Dermis blood vessel endothelial cell (primary cell): ENCODE measurements around the gene C1orf116. TPM values are rescaled to one million over a fixed set of nuclear protein-coding genes. Genes with fewer than 3 reads are reported as not detected.

Source experiments
- DNase-seq: peaks from one replicate; pipeline ENCODE4 v3.0.0; 2010
- total RNA-seq: library from RNA; depleted of rRNA; stranded (reverse); fragments of >200 nt; gene quantifications from 2 replicates; pipeline ENCODE4 v1.2.3, GENCODE V29; 2014

C1orf116 gene
- total RNA-seq, 1 donor from 2014 or later, result 0.17 TPM

DNA sequence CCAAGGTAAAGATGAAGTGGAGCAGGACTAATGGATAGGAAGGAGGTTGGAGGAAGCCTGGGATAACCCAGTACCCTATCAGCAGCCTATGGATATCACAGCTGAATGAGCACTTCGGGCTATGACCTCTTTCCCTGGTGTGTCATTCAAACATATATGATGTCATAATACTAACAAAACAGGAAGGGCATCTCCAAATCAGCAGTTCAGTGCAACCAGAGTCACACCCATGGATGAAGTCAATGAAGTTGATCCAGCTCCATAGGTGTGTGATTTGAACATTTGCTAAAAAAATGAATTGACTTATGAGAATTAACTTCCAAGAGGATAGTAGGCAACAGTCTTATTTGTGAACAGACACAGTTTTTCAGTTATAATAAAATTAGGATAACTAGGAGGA, 1.7 kb upstream of the C1orf116 start:
- DNase-seq, result no peak

DNA sequence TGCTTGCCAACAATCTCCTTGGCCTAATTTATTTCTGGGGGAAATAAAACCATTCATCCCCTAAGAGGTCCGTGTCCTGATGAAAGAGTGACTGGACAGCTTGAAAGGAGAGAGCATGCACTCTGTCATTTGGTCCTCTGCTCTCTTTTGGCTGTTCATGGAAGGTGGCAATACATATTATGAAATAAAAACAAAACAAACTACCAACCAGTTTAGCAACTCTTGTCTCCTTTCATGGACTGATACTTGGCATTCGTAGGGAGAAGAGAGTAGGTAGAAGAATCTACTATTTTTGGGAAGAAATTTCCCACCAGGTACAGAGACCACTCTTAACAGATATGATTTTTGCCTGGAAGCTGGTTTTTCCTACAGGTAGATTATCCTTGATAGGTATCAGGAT, 746 bp upstream of the C1orf116 start:
- DNase-seq, result no peak

- DNase-seq, result no peak
Observed at GRCh38 chr1:207031632-207032264, 808 bp downstream of the C1orf116 start.

DNA sequence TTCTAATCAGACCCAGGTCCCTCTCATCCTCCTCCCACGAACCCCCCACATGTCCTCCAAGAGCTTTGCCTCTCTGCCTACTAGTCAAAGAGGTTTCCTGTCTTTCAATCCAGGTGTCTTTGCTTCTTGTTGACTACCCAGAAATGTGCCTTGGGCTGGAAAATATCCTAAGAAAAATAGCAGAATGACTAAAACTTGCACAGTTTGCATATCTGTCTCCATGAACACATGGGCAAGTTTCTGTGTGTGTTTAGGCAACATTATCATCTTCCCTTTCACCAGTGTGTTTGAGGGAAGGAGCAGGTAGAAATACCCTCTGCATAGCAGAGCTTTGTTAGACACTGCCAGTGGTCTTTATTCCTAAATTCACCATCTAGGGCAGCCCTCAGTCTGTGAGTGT, 1.5 kb downstream of the C1orf116 start:
- DNase-seq, result no peak

GRCh38 chr1:207030522-207031009, 2.0 kb downstream of the C1orf116 start:
- no peak for DNase-seq

DNA sequence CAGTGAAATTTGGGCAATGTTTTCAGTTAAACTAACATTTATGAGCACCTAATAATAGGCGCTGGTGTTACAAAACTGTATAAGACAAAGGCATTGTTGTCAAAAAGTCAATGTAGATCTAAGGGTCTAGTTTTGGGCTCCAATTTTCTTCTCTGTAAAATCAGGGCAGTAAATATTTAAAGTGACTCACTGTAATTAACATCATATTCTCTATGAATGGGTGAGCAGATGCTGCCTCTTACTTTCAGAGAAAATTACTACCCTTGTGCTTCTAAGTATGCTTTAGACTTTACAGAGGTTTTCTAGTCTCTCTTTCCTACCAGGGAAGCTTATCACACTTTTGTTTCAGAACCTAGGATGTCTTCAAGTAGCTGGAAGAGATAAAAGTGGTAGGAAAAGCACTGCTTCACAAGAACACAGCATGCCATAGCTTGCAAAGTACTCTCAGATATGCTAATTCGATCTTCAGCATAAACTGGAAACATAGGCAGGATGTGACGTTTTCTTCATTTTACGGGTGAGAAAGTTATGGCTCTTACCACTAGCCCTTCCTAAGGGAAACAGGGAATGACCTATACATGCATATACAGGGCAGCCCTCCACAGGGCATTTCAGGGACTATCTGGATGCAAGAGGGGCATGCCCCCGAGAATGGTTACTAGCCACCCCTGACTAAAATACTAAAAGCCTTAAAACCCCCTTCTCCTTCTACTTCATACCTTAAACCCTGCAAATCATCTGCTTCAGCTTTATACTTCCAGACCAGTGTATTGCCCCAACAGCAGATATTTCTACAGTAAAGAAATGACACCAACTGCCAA, 2.6 kb downstream of the C1orf116 start:
- no peak for DNase-seq

GRCh38 chr1:207028884-207029650, 3.5 kb downstream of the C1orf116 start:
- DNase-seq, result no peak

- no peak for DNase-seq
Observed at GRCh38 chr1:207027921-207028320, 4.6 kb downstream of the C1orf116 start.

DNA sequence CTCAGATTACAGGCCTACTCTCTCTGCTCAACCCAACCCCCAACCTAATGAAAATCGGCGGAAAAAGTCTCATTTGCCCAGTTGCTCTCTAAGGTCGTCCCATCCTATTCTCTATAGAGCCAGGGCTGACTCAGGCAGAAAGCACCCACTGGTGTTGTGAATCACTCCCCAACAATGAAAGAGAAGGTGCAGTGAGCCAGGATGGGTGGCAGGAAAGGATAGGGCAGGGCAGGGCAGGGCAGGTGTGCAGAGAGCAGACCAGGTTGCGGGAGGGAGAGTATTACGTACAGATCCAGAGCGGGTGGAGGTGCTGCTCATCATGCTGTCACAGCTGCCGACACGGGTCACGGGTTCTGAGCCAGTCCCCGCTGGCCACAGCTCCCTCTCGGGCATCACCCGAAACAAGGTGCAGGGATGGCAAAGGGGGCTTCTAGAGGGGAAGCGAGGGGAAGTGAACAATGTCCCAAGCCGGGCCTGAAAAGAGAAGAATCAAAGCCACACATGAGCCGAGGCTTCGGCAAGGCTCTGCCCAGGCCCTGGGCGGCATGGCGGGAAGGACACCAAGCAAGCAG, 5.3 kb downstream of the C1orf116 start:
- no peak for DNase-seq

DNA sequence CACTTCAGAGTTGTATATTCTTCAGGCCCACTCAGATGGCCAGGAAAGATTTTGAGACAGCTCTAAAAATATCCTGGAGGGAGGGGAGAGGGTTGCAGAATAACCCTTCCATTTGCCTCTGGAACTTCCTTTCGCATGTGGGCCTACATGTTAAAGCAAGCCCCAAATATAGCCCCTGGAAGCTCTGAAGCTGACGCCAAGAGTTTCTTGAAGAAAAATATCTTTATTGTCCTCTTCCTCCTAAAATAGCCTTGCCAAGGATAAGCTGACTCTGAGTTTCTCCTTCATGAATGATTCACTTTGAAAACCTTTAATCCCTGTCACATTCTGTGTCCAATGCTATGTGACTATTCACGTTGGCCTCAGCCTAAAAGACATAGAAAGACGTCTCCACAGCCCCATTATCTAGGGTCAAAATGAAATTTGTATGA, 6.4 kb downstream of the C1orf116 start:
- no peak for DNase-seq

DNA sequence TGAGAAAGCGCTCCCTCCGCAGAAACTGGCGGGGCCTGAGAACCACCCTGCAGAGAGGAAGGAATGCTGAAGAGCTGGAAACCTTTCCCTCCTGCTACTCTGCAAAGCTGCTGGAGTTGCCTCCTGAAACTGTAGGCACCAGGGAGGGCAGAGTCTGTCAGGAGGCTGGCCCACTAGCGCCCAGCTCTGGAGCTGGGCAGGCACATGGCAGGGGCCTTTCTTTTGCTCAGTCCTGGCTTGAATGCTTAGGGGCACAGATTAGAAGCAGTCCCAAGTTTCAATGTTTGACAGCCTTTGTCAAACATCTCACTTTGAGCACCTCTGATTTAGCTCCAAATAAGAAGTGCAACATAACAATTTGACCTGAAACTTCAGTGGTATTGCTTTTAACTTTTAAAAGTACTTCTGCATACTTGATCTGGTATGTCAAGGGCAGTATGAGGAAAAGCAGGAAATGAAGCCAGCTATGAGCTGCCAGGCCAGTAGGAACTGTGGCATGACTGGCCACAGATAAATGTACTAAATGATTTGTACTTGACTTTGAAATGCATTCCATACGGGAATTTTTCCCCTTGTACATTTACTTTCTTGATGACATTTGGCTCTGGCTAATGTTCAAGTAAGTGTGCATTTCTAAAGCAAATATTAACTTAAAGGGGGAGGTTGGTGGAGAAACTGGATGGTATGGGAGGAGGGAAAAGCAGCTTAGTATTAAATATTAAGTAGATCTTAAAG, 7.2 kb downstream of the C1orf116 start:
- DNase-seq, result no peak

GRCh38 chr1:207024202-207025145, 8.1 kb downstream of the C1orf116 start:
- DNase-seq, result no peak

DNA sequence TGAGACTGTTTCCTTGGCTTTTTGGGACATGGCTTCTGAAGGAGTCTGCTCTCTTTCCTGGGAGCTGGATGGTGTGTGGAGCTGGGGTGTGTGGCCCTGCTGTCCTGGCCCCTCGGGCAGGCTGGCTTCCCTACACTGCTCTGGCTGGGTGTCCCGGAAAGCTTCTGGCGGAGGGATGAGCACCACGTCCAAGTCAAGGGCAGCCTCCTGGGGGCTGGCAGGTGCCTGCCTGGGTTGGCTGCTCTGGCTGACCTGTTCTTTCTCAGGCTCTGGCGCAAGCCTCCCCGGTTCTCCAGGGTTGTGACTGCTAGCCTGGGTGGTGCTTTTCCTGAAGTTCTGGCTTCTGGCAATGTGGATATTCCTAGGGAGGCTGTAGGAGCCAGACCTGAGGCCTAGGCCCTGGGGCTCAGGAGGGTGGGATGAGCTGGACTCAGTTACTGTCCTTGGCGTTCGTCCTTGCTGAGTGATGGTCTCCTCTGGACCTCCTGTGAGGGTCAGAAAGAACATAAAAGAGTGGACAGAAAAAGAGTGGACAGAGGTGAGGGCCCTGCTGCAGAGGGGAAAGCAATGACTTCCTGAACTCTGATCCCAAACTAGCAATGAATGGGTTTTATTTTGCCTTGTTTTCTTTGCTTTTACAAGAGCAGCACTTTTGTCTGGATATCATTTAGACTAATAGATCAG, 9.4 kb downstream of the C1orf116 start:
- DNase-seq, result no peak

DNA sequence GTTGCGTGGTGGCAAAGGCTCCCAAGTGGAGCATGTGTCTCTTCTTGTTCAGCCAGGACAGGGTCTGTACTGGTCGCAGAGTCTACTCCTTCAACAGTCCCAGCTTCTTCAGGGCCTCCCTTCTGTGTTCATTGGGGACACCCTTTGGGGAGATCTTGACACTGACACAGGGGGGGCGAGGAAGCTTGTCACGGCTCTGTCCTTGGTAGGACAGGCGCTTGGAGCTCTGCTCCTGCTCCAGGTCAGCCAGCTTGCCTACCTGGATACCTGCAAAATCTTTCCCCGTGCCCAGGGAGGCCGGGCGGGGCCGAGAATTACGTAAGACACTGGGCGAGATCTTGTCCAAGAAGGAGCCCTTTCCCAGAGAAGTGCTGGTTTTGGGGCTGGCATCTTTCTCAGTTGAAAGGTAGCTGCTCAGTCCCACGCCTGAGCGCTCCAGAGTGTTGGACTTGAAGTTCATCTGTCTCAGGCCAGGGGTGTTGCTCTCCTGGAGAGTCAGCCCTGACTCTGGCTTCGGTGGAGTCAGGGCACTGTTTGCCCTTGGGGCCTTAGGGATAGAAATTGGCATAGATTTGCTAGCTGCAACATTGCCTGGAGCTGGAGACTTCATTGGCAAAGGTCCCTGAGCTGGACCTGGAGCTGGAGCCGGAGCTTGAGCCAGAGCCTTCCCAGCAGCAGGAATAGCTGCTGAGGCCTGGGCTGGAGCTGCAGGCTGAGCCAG, 10.5 kb downstream of the C1orf116 start:
- no peak for DNase-seq

GRCh38 chr1:207021139-207021861, 11.3 kb downstream of the C1orf116 start:
- no peak for DNase-seq

DNA sequence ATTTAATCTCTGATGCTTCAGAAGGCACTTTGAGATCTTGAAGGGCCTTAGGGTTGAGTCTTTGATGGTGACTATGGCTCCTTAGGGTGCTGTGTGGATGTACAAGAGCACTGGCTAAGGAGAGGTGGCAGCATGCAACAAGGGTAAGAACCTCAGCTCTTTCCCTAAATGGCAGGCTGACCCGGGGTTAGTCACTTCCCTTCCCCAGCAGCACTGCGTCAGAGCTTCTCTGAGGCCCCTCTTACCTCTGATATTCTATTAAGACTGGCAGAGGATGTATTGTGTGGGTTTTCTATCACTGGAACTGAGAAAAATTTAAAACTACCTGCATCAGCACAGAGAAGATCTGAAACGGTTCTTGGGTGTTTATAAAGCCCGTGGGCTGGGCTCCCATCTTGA, 11.8 kb downstream of the C1orf116 start:
- DNase-seq, result peak; percentile 8

DNA sequence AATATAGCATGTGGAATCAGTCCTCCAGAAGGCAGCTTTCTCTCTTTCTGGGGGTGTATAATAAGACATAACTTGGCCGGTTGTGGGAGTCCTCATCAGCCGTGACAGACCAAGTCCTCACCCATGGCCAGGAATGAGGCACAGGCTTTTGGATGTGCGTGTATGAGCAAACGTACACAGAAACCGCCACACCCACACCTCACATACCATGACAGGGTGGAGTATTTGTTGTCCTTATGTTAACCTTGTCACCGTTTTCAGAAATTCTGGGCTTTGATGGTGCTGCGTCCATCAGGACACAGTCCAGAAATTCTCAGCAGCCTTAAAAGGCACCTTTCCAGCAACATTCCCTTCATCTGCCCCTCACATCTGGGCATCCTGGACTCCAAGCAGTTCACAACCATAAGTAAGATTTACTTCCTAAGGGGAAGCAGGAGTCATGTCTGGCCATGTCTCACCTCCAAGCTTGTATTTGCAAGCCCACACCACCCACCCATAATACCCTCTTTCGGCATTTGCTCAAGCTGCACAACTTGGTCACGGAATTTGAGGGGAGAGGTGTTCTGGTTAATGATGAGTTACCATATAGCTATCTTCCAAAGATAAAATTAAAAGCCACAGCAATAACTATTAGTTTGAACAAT, 12.4 kb downstream of the C1orf116 start:
- no peak for DNase-seq

- no peak for DNase-seq
Observed at GRCh38 chr1:207019661-207020060, 12.9 kb downstream of the C1orf116 start.

- no peak for DNase-seq
Observed at GRCh38 chr1:207019161-207019560, 13.4 kb downstream of the C1orf116 start.
